Upper lobe of left lung (tissue), 6 donors: Measurements from ENCODE around the gene ADNP. TPM values are rescaled to one million over a fixed set of nuclear protein-coding genes. Genes with fewer than 3 reads are reported as not detected.
"Not testable (repeated sequence)": the region's sequence is repeated elsewhere in the genome, so short reads cannot be mapped to it uniquely, and the experiment has no call there.

Experiments
- ATAC-seq, 2 donors: fragments of 200-7000 bp; cut with Tn5 transposase; one replicate each; pipeline ENCODE4 v1.9.1; 2022; ENCODE audit warnings: mild to moderate bottlenecking in 2 of 2, moderate library complexity in 2 of 2; ENCODE audit not compliant: low FRiP score in 2 of 2
- DNase-seq, 2 donors: peaks; one replicate each; pipeline ENCODE4 v3.0.0-alpha.2; 2019 to 2020
- H3K27ac ChIP-seq, 4 donors: fragments of 200-600 bp; sonication (generic); one replicate each; pipeline ENCODE4 v1.5.1; 2016 to 2019
- H3K27me3 ChIP-seq, 4 donors: fragments of 200-600 bp; sonication (generic); one replicate each; pipeline ENCODE4 v1.5.1; 2017 to 2019
- H3K36me3 ChIP-seq, 4 donors: fragments of 200-600 bp; sonication (generic); one replicate each; pipeline ENCODE4 v1.5.1; 2016 to 2019
- H3K4me1 ChIP-seq, 4 donors: fragments of 200-600 bp; sonication (generic); one replicate each; pipeline ENCODE4 v1.5.1; 2018 to 2019
- H3K4me3 ChIP-seq, 4 donors: fragments of 200-600 bp; sonication (generic); one replicate each; pipeline ENCODE4 v1.5.1; 2017 to 2019; ENCODE audit warnings: mild to moderate bottlenecking in 2 of 4, moderate library complexity in 1 of 4
- H3K9me3 ChIP-seq, 4 donors: fragments of 200-600 bp; sonication (generic); one replicate each; pipeline ENCODE4 v1.5.1; 2018 to 2019
- EP300 ChIP-seq, 4 donors: sonication (generic); formaldehyde crosslinking; IDR thresholded peaks; one replicate each; pipeline ENCODE4 v1.5.1; 2017; ENCODE audit warnings: antibody characterized with exemption in 4 of 4, control low read depth in 2 of 4
- POLR2A ChIP-seq, 4 donors: fragments of 450-650 bp; IDR thresholded peaks; one replicate each; pipeline ENCODE4 v1.5.1; 2016 to 2017; ENCODE audit warnings: antibody characterized with exemption in 4 of 4, mild to moderate bottlenecking in 2 of 4
- POLR2AphosphoS5 ChIP-seq, 2 donors: sonication (generic); formaldehyde crosslinking; IDR thresholded peaks; one replicate each; pipeline ENCODE4 v1.5.1; 2017; ENCODE audit warnings: antibody characterized with exemption in 2 of 2
- WGBS, 2 donors: methylation state at CpG; one replicate each; pipeline ENCODE4 v1.1.5; 2017 to 2018; 5-methylcytosine and 5-hydroxymethylcytosine counted together
- total RNA-seq, 6 donors: library from RNA; depleted of rRNA in 4 of 6; stranded (reverse); fragments of >200 nt in 4 of 6; gene quantifications; one replicate each; pipeline versions ENCODE4 v1.1.0 to v1.2.1, GENCODE V29; 2016 to 2021
- TF ChIP-seq, protein P1 (sequence below), 6 experiments: fragments of 450-650 bp in 4 of 6; fragments of 200-600 bp in 2 of 6; sonication (generic) in 2 of 6; IDR thresholded peaks; one replicate each; pipeline ENCODE4 v1.5.1; 2016 to 2019; ENCODE audit warnings: antibody characterized with exemption in 6 of 6
- donor health status: DM: no; HTN: no; CAD: no; lungs with moderate emphysema.
- donor health status: DM: no; HTN: yes; CAD: no; lungs with severe emphysema.

Gene ADNP
- total RNA-seq, 6 donors from 2014 or later = 27.3 to 72.6 (median 45.0) TPM

DNA sequence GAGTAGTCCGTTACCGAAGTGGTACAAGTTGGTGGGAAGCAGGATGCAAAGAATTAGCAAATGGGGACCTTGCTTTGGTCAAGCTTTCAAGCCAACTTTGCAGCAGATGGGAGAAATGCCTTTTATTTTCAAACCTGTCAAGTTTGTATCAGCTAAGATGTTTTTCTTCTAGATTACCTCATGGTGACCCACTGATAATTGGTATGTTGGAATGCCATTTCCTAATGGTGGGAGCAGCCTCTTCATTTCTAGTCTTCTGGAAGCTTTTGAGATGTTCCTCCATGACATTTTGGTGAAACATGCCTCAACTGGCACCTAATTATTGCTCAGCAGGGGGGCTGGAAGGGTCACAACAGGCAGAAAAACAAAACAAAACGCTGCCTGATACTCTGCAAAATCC is 43.7 kb downstream of the ADNP start:
- Histone ChIP-seq H3K4me1 (no peaks in the 10 kb centered on the region), H3K9me3 (no peaks in the 10 kb centered on the region), H3K4me3 (no peak overlapping the region), H3K27me3 (no peaks in the 10 kb centered on the region), H3K27ac (no peak overlapping the region), H3K36me3 (peaks cover 6 to 35% (median 30%) of the 10 kb centered on the region in 4 donors)
- no peak for ATAC-seq
- 81 to 91% methylated on average over 3 of the region's 3 CpGs for WGBS, 2 donors
- no peak for TF ChIP-seq POLR2A (IDR thresholded peaks at IDR 0.05)
- TF ChIP-seq, protein P1, sequence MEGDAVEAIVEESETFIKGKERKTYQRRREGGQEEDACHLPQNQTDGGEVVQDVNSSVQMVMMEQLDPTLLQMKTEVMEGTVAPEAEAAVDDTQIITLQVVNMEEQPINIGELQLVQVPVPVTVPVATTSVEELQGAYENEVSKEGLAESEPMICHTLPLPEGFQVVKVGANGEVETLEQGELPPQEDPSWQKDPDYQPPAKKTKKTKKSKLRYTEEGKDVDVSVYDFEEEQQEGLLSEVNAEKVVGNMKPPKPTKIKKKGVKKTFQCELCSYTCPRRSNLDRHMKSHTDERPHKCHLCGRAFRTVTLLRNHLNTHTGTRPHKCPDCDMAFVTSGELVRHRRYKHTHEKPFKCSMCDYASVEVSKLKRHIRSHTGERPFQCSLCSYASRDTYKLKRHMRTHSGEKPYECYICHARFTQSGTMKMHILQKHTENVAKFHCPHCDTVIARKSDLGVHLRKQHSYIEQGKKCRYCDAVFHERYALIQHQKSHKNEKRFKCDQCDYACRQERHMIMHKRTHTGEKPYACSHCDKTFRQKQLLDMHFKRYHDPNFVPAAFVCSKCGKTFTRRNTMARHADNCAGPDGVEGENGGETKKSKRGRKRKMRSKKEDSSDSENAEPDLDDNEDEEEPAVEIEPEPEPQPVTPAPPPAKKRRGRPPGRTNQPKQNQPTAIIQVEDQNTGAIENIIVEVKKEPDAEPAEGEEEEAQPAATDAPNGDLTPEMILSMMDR (IDR thresholded peaks at IDR 0.05) = no peak
- TF ChIP-seq POLR2AphosphoS5 (IDR thresholded peaks at IDR 0.05) = no peak
- DNase-seq = no peak

DNA sequence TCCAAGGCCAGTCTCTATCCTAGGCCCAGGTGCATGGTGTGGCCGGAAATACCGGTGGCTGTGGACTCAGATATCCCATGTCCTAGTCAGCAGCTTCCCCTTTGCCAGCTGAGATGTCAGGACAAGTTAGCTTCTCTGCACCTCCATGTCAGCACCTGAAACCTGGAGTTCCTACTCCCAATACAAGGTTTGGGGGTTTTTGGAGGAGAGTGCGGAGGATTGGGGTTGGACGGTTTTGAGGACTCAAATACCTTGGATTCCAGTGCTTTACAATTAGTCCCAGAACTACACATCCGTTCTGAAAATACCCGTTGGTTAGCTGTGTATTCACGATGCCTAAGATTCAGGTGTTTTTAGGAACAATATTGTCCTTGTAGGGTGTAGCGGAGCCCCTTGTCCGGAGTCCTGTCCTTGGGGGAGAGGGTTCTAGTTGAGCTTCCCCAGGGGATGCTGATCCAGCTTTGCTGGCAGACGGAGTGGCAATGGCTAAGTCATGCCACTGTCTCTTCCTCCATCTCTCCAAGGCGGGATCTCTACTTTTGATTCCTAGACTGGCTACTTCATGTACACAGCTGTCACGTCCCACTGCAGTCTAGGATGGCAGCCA is 45.0 kb downstream of the ADNP start:
- no peaks in the 10 kb centered on the region for H3K9me3 ChIP-seq
- 88 to 91% methylated on average over 10 to 12 of the region's 12 CpGs for WGBS, 2 donors
- peaks cover 0 to 22% (median 19%) of the 10 kb centered on the region in 4 donors for H3K36me3 ChIP-seq
- DNase-seq (no peak), ATAC-seq (no peak)
- H3K27ac ChIP-seq = no peak overlapping the region
- no peaks in the 10 kb centered on the region for H3K27me3 ChIP-seq
- H3K4me1 ChIP-seq = no peaks in the 10 kb centered on the region
- TF ChIP-seq EP300 (IDR thresholded peaks at IDR 0.05) (no peak), POLR2AphosphoS5 (IDR thresholded peaks at IDR 0.05) (no peak), POLR2A (IDR thresholded peaks at IDR 0.05) (no peak)
- TF ChIP-seq, protein P1 (IDR thresholded peaks at IDR 0.05) = no peak
- H3K4me3 ChIP-seq = no peak overlapping the region

DNA sequence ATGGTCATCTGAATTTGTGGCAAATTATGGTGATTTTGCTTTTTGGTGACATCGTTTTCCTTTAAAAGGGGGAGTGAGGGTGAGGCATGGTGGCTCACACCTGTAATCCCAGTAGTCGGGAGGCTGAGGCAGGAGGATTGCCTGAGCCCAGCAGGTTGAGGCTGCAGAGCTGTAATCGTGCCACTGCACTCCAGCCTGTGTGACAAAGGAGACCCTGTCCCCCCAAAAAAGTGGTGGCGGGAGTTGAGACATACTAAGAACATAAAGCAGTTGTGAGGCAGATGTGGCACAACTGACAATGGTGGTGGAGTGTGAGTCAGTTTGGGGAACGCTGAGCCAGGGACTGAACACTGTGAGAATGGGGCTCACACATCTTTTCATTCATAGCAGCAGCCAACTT is 45.5 kb downstream of the ADNP start:
- 88 to 94% methylated on average over 5 of the region's 5 CpGs for WGBS, 2 donors
- DNase-seq (no peak), ATAC-seq (no peak)
- no peak overlapping the region for H3K27ac ChIP-seq
- no peaks in the 10 kb centered on the region for H3K27me3 ChIP-seq
- H3K36me3 ChIP-seq = peaks cover 0 to 17% (median 16%) of the 10 kb centered on the region in 4 donors
- TF ChIP-seq, protein P1 (IDR thresholded peaks at IDR 0.05) = no peak
- no peak for TF ChIP-seq POLR2AphosphoS5 (IDR thresholded peaks at IDR 0.05)
- no peak for TF ChIP-seq POLR2A (IDR thresholded peaks at IDR 0.05)
- no peak for TF ChIP-seq EP300 (IDR thresholded peaks at IDR 0.05)
- H3K4me3 ChIP-seq = no peak overlapping the region
- H3K4me1 ChIP-seq = no peaks in the 10 kb centered on the region
- no peaks in the 10 kb centered on the region for H3K9me3 ChIP-seq

DNA sequence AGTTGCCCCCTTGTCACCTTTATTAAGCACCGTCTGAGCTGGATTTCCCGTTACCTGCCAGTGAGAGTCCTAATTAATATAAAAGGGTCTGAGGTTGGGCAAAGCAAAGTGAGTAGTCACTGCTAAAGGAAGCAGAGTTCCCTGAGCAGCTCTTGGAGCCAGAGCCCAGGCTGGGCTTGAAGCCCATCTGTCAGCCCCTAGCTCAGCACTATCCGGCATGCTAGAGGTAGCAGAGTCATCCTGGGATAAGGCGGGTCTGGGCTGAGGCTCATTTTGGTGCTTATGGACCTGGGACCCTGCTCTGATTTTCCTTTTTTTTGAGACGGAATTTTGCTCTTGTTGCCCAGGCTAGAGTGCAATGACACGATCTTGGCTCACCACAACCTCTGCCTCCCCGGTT is 46.2 kb downstream of the ADNP start:
- no peaks in the 10 kb centered on the region for H3K27me3 ChIP-seq
- H3K4me1 ChIP-seq = no peaks in the 10 kb centered on the region
- H3K27ac ChIP-seq = no peak overlapping the region
- no peaks in the 10 kb centered on the region for H3K9me3 ChIP-seq
- no peak overlapping the region for H3K4me3 ChIP-seq
- 83 to 95% methylated on average over 6 to 7 of the region's 7 CpGs for WGBS, 2 donors
- H3K36me3 ChIP-seq = peaks cover 0 to 17% (median 13%) of the 10 kb centered on the region in 4 donors
- TF ChIP-seq, protein P1 (IDR thresholded peaks at IDR 0.05) = no peak
- TF ChIP-seq EP300 (IDR thresholded peaks at IDR 0.05) (no peak), POLR2A (IDR thresholded peaks at IDR 0.05) (no peak), POLR2AphosphoS5 (IDR thresholded peaks at IDR 0.05) (no peak)
- DNase-seq = no peak
- no peak for ATAC-seq

DNA sequence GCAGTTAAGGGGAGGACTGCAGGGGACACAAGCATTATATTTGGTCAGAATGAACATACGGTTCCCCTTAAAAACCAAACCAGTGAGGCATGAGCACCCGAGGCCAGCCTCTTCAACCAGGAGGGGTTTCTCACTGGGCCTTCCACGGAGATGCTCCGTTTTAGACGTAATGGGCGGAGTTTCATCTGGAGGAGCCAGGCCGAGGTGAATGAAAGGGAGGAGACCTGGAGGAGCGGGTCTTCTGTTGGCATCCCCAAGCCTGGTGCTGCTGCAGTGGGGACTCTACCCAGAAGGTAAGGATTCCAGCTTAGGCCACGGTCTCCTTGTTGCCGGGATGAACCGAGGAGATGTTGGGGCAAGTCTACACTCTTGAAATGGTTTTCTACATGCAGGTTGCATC is 47.4 kb downstream of the ADNP start:
- H3K36me3 ChIP-seq = peaks cover 0 to 9% (median 4%) of the 10 kb centered on the region in 4 donors
- TF ChIP-seq EP300 (IDR thresholded peaks at IDR 0.05) (no peak), POLR2A (IDR thresholded peaks at IDR 0.05) (no peak), POLR2AphosphoS5 (IDR thresholded peaks at IDR 0.05) (no peak)
- TF ChIP-seq, protein P1 (IDR thresholded peaks at IDR 0.05) = no peak
- no peak overlapping the region for H3K27ac ChIP-seq
- WGBS, 2 donors = 88 to 91% methylated on average over 9 to 11 of the region's 11 CpGs
- DNase-seq (no peak), ATAC-seq (no peak)
- H3K4me1 ChIP-seq = no peaks in the 10 kb centered on the region
- no peaks in the 10 kb centered on the region for H3K27me3 ChIP-seq
- no peak overlapping the region for H3K4me3 ChIP-seq
- no peaks in the 10 kb centered on the region for H3K9me3 ChIP-seq

DNA sequence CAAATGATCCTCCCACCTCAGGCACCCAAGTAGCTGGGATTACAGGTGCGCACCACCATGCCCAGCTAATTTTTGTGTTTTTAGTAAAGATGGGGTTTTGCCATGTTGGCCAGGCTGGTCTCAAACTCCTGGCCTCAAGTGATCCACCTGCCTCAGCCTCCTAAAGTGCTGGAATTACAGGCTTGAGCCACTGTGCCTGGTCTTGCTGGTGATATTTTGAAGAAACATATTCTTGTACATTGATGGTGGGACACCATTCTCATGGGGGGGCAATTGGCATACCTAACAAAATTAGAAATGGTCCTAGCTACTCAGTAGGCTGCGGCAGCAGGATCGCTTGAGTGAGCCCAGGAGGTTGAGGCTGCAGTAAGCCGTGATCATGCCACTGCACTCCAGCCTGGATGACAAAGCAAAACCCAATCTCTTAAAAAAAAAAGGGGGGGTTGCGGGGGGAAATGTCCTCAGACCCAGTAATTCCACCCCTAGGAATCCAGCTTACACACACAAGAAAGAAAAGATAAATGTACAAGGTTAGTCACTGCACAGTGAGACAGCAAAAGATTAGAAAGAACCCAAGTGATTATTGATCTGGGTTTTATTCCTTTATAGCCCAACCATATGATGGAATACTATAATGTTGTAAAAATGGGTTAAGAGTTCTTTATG is 49.3 kb downstream of the ADNP start:
- not testable (repeated sequence) for H3K4me3 ChIP-seq, H3K27me3 ChIP-seq, H3K36me3 ChIP-seq, H3K27ac ChIP-seq, H3K4me1 ChIP-seq, ATAC-seq, DNase-seq, H3K9me3 ChIP-seq
- WGBS, 2 donors = 85 to 95% methylated on average over 5 of the region's 5 CpGs
